Body of pancreas (tissue), 4 donors: ENCODE data around the gene NCAPD3. TPM values are rescaled to one million over a fixed set of nuclear protein-coding genes. Genes with fewer than 3 reads are reported as not detected.

ENCODE experiments used
- ATAC-seq: fragments of 150-250 bp; one replicate; pipeline ENCODE4 v1.9.1; 2016
- DNase-seq, 4 donors: peaks; one replicate each; pipeline ENCODE4 v3.0.0-alpha.2; 2019
- H3K27ac ChIP-seq, 4 donors: fragments of 200-600 bp; sonication (generic); 1 replicate in 3 of 4; 2 replicates in 1 of 4; pipeline versions ENCODE4 v1.5.1 to v1.6.1; 2016 to 2019; ENCODE audit warnings: mild to moderate bottlenecking in 1 of 4, mixed read lengths in 1 of 4, moderate library complexity in 1 of 4
- H3K27me3 ChIP-seq, 2 donors: fragments of 200-600 bp; sonication (generic); one replicate each; pipeline ENCODE4 v1.6.0; 2016; ENCODE audit warnings: mild to moderate bottlenecking in 1 of 2
- H3K36me3 ChIP-seq, 2 donors: fragments of 200-600 bp; sonication (generic); replicated peaks in 1 of 2; 2 replicates each; pipeline ENCODE4 v1.5.1; 2016; ENCODE audit warnings: low read depth in 2 of 2; ENCODE audit not compliant: insufficient read depth in 1 of 2
- H3K4me1 ChIP-seq: fragments of 200-600 bp; sonication (generic); one replicate; pipeline ENCODE4 v1.6.0; 2016
- H3K4me3 ChIP-seq, 2 donors: fragments of 200-600 bp; sonication (generic); 1 replicate in 1 of 2; 2 replicates in 1 of 2; pipeline ENCODE4 v1.5.1; 2016 to 2019
- H3K9me3 ChIP-seq, 3 donors: fragments of 200-600 bp; sonication (generic); 1 replicate in 2 of 3; 2 replicates in 1 of 3; pipeline ENCODE4 v1.5.1; 2016
- POLR2A ChIP-seq, 3 donors: fragments of 450-650 bp; IDR thresholded peaks; one replicate each; pipeline ENCODE4 v1.6.1; 2016; ENCODE audit warnings: antibody characterized with exemption in 3 of 3, mild to moderate bottlenecking in 2 of 3
- WGBS, 2 donors: methylation state at CpG; one replicate each; pipeline ENCODE4 v1.1.5; 2017; 5-methylcytosine and 5-hydroxymethylcytosine counted together
- intact Hi-C: fragments of 100-400 bp; cut with DNase I; formaldehyde crosslinking; loops from one replicate; pipeline ENCODE4 v1.15.1; 2023
- total RNA-seq, 2 donors: library from RNA; depleted of rRNA; stranded (reverse); fragments of >200 nt; gene quantifications; one replicate each; pipeline ENCODE4 v1.1.0, GENCODE V29; 2016
- TF ChIP-seq, protein P1 (sequence below), 7 experiments: fragments of 450-650 bp in 4 of 7; fragments of 200-600 bp in 3 of 7; sonication (generic) in 3 of 7; IDR thresholded peaks; one replicate each; pipeline ENCODE4 v1.5.1; 2016 to 2019; ENCODE audit warnings: antibody characterized with exemption in 7 of 7

NCAPD3 gene
- total RNA-seq, 2 donors from 2014 or later, result 4.7 to 10.9 TPM

GRCh38 chr11:134226806-134227325 is 3.1 kb upstream of the NCAPD3 start:
- Histone ChIP-seq H3K36me3 (no peaks in the 10 kb centered on the region), H3K27me3 (no peaks in the 10 kb centered on the region), H3K27ac (no peak overlapping the region), H3K4me1 (peaks cover 29% of the 10 kb centered on the region), H3K9me3 (no peaks in the 10 kb centered on the region), H3K4me3 (no peak overlapping the region)
- intact Hi-C loops, result no loop called here
- ATAC-seq (no peak), DNase-seq (no peak)
- WGBS, 2 donors, result 86 to 88% methylated on average over 5 of the region's 5 CpGs
- TF ChIP-seq, protein P1, sequence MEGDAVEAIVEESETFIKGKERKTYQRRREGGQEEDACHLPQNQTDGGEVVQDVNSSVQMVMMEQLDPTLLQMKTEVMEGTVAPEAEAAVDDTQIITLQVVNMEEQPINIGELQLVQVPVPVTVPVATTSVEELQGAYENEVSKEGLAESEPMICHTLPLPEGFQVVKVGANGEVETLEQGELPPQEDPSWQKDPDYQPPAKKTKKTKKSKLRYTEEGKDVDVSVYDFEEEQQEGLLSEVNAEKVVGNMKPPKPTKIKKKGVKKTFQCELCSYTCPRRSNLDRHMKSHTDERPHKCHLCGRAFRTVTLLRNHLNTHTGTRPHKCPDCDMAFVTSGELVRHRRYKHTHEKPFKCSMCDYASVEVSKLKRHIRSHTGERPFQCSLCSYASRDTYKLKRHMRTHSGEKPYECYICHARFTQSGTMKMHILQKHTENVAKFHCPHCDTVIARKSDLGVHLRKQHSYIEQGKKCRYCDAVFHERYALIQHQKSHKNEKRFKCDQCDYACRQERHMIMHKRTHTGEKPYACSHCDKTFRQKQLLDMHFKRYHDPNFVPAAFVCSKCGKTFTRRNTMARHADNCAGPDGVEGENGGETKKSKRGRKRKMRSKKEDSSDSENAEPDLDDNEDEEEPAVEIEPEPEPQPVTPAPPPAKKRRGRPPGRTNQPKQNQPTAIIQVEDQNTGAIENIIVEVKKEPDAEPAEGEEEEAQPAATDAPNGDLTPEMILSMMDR (IDR thresholded peaks at IDR 0.05), result no peak
- TF ChIP-seq POLR2A (IDR thresholded peaks at IDR 0.05), result no peak

GRCh38 chr11:134224710-134225664 is 1.2 kb upstream of the NCAPD3 start:
- H3K4me1 ChIP-seq, result peaks cover 29% of the 10 kb centered on the region
- TF ChIP-seq, protein P1 (IDR thresholded peaks at IDR 0.05), result peak in 1 of 7 experiments; percentile 1
- TF ChIP-seq POLR2A (IDR thresholded peaks at IDR 0.05), result no peak
- ATAC-seq, result peak; percentile 31
- peak; percentile 36 to 54 (median 46) for DNase-seq
- H3K36me3 ChIP-seq, result no peaks in the 10 kb centered on the region
- peak overlapping the region; percentile 88 to 90 for H3K4me3 ChIP-seq
- 0% methylated on average over 3 to 71 of the region's 93 CpGs for WGBS, 2 donors
- H3K9me3 ChIP-seq, result no peaks in the 10 kb centered on the region
- peak overlapping the region; percentile 89 to 95 (median 94) for H3K27ac ChIP-seq
- H3K27me3 ChIP-seq, result no peaks in the 10 kb centered on the region
- intact Hi-C loops, result no loop called here

DNA sequence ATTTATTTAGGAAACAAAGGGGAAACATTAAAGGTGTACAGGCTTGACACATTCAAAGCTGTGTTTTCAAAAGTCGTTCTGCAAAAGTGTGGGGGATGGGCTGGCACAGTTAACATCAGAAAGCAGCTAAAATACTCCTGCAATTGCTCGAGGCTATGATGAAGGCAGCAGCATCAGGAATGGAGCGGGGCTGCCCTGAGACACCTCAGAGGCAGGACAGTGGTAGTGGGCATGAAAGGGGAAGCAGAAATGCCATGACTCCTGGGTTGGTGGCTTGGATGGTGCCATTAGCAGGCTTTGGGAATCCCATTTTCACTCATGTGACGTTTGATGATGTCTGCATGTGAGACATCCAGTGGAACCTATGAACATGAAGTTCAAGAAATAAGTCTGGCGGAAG is 646 bp downstream of the NCAPD3 start:
- Histone ChIP-seq H3K9me3 (no peaks in the 10 kb centered on the region), H3K4me1 (peaks cover 29% of the 10 kb centered on the region), H3K27ac (peak overlapping the region in 1 of 4 donors; percentile 95), H3K4me3 (peak overlapping the region; percentile 88 to 90), H3K36me3 (no peaks in the 10 kb centered on the region), H3K27me3 (no peaks in the 10 kb centered on the region)
- TF ChIP-seq, protein P1 (IDR thresholded peaks at IDR 0.05), result no peak
- no peak for TF ChIP-seq POLR2A (IDR thresholded peaks at IDR 0.05)
- DNase-seq (no peak), ATAC-seq (no peak)
- 7 to 8% methylated on average over 5 of the region's 5 CpGs for WGBS, 2 donors
- intact Hi-C loops, result no loop called here

DNA sequence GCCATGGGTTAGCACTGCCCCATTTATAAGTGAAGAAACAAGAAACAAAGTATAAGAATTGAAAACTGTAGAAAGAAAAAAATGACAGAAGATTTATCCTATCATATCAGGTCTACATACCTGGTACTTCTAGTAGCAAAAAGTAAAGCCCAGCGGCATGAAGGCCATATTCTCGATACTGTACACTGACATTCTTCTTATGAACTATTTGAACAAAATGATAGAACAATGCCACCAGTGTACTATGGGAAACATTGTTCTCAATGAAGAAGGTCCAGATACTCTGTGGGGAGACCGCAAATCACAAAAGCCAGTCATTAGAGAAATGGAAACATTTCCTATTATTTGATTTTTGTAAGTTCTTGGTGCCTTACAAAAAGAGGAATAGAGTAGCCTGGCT is 7.0 kb downstream of the NCAPD3 start:
- DNase-seq, result no peak
- Histone ChIP-seq H3K4me1 (no peaks in the 10 kb centered on the region), H3K36me3 (peaks cover 0 to 2% of the 10 kb centered on the region in 2 donors), H3K9me3 (no peaks in the 10 kb centered on the region), H3K4me3 (no peak overlapping the region), H3K27ac (no peak overlapping the region), H3K27me3 (no peaks in the 10 kb centered on the region)
- no peak for ATAC-seq
- no peak for TF ChIP-seq POLR2A (IDR thresholded peaks at IDR 0.05)
- TF ChIP-seq, protein P1 (IDR thresholded peaks at IDR 0.05), result no peak
- 89 to 93% methylated on average over 3 of the region's 3 CpGs for WGBS, 2 donors
- intact Hi-C loops, result no loop called here
